M059J (cell line): ENCODE data around the gene IL20. TPM values are rescaled to one million over a fixed set of nuclear protein-coding genes. Genes with fewer than 3 reads are reported as not detected.
"Not testable (repeated sequence)": the region's sequence is repeated elsewhere in the genome, so short reads cannot be mapped to it uniquely, and the experiment has no call there.

Experiments used
- DNase-seq: peaks from one replicate; pipeline ENCODE4 v3.0.0-alpha.2; 2012; ENCODE audit warnings: low read depth
- total RNA-seq: library from RNA; depleted of rRNA; stranded (reverse); fragments of >200 nt; shearing (Covaris generic); gene quantifications from 2 replicates; pipeline ENCODE4 v1.2.3, GENCODE V29; 2014

IL20 gene
- total RNA-seq, 1 experiment from 2014 or later: not detected

- DNase-seq: peak; percentile 15
Observed at GRCh38 chr1:206842854-206843253, 22.6 kb upstream of the IL20 start.

GRCh38 chr1:206843626-206844025 is 21.8 kb upstream of the IL20 start:
- DNase-seq: no peak

DNA sequence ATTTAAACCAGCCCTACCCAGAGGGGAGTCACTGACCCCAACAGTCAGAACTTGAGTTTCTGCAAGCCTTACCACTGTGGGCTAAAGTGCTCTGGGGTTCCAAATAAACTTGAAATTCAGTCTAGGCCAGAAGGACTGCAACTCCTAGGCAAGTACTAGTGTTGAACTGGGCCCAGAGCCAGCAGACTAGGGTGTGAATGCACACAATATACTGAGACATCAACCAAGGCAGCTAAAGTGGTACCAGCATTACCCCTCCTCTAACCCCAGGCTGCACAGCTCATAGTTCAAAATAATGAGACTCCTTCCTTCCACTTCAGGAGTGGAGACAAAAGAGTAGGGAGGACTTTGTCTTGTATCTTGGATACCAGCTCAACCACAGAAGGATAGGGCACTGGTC is 18.9 kb upstream of the IL20 start:
- no peak for DNase-seq

DNA sequence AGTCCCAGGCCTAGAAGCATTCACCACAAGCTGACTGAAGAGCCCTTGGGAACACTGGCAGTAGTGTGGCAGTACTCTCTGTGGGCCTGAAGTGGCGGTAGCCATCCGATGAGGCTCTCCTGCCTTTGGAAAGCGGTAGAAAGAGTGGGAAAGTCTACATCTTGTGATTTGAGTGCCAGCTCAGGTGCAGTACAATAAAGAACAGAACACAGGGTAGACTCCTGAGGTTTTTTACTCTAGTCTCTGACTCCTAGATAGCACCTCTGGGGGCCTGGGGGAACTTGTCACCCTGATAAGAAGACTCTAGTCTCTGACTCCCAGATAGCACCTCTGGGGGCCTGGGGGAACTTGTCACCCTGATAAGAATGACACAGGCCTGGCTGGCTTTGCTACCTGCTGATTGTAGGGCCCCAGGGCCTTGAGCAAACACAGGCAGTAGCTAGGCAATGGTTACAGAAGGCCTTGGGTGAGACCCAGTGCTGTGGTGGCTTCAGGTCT is 18.0 kb upstream of the IL20 start:
- DNase-seq: no peak

DNA sequence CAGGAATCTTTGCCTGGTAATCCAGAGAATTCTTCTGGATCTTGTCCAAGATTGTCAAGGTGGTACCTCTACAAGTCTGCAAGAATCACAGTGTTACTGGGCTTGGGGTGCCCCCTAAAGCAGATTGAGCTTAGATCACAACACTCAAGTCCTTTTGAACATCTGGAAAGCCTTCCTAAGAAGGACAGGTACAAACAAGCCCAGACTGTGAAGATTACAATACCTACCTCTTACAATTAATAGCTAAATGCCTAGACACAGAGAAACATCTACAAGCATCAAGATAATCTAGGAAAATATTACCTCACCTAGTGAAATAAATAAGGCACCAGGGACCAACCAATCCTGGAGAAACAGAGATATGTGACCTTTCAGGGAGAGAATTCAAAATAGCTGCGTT is 17.5 kb upstream of the IL20 start:
- no peak for DNase-seq

DNA sequence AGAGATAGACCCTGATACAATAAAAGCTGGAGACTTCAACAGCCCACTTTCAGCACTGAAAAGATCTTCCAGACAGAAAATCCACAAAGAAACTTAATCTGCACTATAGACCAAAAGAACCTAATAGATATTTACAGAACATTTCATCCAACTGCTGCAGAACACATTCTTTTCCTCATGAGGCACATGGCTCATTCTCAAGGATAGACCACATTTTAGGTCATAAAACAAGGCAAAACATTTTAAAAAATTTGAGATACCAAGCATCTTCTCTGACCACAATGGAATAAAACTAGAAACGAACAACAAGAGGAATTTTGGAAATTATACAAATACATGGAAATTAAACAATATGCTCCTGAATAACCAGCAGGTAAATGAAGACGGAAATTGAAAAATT is 15.0 kb upstream of the IL20 start:
- DNase-seq: no peak

DNA sequence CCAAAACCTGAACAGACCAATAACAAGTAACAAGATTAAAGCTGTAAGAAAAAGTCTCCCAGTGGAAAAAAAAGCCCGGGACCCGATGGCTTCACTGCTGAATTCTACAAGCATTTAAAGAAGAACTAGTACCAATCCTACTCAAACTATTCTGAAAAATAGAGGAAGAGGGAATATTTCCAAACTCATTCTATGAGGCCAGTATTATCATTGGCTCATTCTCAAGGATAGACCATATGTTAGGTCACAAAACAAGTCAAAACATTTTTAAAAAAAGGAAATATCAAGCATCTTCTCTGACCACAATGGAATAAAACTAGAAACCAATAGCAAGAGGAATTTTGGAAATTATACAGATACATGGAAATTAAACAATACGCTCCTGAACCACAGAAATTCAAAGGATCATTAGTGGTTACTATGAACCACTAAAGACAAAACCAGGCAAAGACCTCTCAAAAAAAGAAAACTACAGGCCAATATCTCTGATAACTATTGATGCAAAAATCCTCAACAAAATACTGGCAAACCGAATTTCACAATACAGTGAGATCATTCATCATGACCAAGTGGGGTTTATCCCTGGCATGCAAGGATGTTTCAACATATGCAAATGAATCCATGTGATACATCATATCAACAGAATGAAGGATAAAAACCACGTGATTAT is 13.9 kb upstream of the IL20 start:
- DNase-seq: peak; percentile 36

- not testable (repeated sequence) for DNase-seq
Observed at GRCh38 chr1:206852662-206853061, 12.8 kb upstream of the IL20 start.

DNA sequence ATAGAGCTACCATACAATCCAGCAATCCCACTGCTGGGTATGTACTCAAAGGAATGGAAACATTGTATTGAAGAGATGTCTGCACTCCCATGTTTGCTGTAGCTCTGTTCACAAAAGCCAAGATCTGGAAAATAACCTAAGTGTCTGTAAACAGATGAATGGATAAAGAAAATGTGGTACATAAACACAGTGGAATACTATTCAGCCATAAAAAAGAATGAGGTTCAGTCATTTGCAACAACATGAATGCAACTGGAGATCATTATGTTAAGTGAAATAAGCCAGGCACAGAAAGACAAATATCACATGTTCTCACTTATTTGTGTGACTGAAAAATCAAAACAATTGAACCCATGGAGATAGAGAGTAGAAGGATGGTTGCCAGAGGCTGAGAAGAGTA is 11.7 kb upstream of the IL20 start:
- not testable (repeated sequence) for DNase-seq

- DNase-seq: peak; percentile 71
Observed at GRCh38 chr1:206854401-206855129, 10.9 kb upstream of the IL20 start.

GRCh38 chr1:206855859-206856258 is 9.6 kb upstream of the IL20 start:
- no peak for DNase-seq

- DNase-seq: peak; percentile 20
Observed at GRCh38 chr1:206856674-206857464, 8.6 kb upstream of the IL20 start.

GRCh38 chr1:206859082-206859521 is 6.3 kb upstream of the IL20 start:
- DNase-seq: no peak

DNA sequence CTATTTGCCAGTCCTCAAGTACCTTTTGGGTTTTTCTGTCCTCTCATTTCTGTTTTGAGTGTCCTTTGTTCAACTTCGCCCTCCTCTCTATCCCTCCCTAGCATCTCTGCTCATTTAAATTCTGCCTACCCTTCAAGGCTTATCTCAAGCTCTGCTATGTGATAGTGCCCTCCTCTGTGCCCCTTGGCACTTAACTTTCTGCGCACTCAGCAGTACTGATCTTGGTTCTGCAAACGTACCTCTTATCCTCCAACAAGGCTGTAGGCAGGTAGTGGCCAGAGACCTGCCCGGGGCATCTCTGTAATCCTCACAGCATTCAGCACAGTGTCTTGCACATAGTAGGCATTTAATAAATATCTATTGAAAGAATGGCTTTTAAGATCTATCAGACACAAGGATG is 5.3 kb upstream of the IL20 start:
- no peak for DNase-seq

DNA sequence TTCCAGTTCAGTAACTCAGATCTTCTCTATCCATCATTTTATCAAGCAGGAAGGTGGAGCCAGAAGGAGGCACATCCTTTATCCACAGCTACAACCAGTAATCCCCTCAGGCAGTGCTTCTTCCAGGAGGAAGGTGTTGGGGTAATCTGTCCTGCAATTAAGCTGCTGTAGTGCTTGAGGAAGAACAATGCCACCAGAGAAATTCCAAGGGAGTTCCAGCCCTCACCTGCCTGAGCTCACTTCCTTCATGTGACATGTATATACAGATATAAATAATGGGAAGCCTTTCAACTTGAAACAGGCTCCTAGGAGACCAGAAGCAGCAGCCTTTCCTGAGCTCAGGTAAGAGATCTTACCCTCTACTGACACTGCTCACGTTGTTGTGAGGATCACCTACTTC is 2.2 kb upstream of the IL20 start:
- no peak for DNase-seq

DNA sequence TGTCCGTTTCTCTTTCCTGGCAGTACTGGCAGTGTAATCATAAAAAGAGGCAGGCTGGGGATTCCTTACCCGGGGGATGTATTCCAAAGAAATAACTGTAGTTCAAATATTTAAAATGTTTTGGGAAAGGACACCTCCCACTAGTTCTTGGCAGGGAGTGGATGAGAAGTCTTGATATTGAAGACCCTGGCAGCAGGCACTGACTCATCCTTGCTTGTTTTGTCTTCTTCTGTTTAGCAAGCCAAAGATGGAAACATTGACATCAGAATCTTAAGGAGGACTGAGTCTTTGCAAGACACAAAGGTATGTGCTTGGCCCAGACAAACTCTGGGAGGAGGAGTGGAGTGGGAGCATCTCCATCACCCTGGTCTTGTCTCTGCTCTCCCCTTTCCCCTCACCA is 639 bp downstream of the IL20 start:
- peak; percentile 35 for DNase-seq

GRCh38 chr1:206867239-206867638 is 1.8 kb downstream of the IL20 start:
- DNase-seq: no peak

GRCh38 chr1:206867716-206868115 is 2.3 kb downstream of the IL20 start:
- no peak for DNase-seq

DNA sequence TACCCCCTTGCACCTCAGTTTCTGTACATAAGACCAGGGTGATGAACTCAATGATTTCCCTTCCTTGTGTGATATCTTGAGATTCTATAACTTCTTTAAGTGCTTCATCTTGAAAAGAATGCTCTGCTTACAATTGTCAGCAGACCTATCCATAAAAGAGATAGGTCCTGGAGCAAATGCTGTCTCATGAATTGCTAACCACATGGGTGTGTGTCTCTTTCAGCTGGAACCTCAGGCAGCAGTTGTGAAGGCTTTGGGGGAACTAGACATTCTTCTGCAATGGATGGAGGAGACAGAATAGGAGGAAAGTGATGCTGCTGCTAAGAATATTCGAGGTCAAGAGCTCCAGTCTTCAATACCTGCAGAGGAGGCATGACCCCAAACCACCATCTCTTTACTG is 2.8 kb downstream of the IL20 start:
- DNase-seq: no peak

DNA sequence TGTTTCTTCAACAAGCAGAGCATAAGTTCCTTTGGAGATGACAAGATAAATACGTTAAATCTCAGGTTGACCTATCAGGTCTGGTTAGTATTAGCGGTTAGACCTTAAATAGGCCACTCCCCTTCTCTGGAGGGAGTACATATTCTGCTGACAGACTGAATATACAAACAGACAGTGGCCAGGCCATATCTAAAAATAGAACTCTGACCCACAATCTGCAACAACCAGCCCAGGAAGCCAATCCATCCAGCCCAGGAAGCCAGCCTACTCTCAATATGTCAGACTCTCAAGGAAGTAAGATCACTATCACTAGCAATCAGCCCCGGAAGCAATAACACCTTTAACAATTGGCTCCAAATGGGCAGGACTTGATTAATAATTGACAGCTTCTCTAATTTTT is 6.7 kb downstream of the IL20 start:
- no peak for DNase-seq

GRCh38 chr1:206873603-206874188 is 8.3 kb downstream of the IL20 start:
- DNase-seq: peak; percentile 31

GRCh38 chr1:206875752-206876377 is 10.4 kb downstream of the IL20 start:
- DNase-seq: no peak
